Body of pancreas (tissue), 4 donors: ENCODE data around the gene CLEC4F.

Experiments
- POLR2A ChIP-seq, 3 donors: fragments of 450-650 bp; IDR thresholded peaks; one replicate each; pipeline ENCODE4 v1.6.1; 2016; ENCODE audit warnings: antibody characterized with exemption in 3 of 3, mild to moderate bottlenecking in 2 of 3
- TF ChIP-seq, protein P1 (sequence below), 7 experiments: fragments of 450-650 bp in 4 of 7; fragments of 200-600 bp in 3 of 7; sonication (generic) in 3 of 7; IDR thresholded peaks; one replicate each; pipeline ENCODE4 v1.5.1; 2016 to 2019; ENCODE audit warnings: antibody characterized with exemption in 7 of 7

DNA sequence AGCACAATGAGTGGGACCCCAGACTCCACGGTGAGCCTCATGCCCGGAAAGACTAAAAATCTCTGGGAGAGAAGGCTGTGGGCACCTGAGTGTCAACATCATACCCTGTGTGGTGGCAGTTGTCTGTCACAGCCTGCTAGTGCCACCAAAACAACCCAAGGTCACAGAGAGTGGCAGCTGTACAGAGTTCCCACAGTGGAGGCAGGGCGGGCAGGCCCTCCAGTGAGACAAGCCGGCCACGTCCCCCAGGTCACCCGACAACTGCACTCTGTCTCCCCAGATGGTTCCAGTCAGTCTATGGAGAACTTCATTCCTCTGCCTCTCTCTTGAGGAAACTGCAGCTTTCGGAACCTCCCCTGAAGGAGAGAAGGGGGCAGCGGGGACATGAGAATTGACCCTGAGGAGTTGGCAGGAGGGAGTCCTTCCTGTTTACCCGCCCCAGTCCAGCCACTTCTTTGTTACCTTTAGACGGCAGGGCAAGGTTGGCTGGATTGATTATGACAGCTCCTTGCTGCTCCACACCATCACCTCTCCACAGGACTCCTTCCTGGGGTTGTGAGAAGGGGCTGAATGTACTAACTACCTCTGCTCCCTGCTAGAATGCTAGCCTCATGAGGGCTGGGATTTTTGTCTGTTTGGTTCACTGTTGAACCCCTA is 18.7 kb downstream of the CLEC4F start:
- TF ChIP-seq, protein P1, sequence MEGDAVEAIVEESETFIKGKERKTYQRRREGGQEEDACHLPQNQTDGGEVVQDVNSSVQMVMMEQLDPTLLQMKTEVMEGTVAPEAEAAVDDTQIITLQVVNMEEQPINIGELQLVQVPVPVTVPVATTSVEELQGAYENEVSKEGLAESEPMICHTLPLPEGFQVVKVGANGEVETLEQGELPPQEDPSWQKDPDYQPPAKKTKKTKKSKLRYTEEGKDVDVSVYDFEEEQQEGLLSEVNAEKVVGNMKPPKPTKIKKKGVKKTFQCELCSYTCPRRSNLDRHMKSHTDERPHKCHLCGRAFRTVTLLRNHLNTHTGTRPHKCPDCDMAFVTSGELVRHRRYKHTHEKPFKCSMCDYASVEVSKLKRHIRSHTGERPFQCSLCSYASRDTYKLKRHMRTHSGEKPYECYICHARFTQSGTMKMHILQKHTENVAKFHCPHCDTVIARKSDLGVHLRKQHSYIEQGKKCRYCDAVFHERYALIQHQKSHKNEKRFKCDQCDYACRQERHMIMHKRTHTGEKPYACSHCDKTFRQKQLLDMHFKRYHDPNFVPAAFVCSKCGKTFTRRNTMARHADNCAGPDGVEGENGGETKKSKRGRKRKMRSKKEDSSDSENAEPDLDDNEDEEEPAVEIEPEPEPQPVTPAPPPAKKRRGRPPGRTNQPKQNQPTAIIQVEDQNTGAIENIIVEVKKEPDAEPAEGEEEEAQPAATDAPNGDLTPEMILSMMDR (IDR thresholded peaks at IDR 0.05) = no peak
- TF ChIP-seq POLR2A (IDR thresholded peaks at IDR 0.05) = no peak
